Measurements from ENCODE around the gene BABAM2.

The BABAM2 gene

GRCh38 chr2:28209261-28209691, 318.7 kb downstream of the BABAM2 start:
- no peak for DNase-seq (ENCODE audit: low read depth in 3 of 3)

GRCh38 chr2:28209864-28210263, 319.3 kb downstream of the BABAM2 start:
- DNase-seq (ENCODE audit: low read depth in 3 of 3): no peak

- no peak for DNase-seq (ENCODE audit: low read depth in 3 of 3)
Observed at GRCh38 chr2:28210535-28210934, 320.0 kb downstream of the BABAM2 start.

- no peak for DNase-seq (ENCODE audit: low read depth in 3 of 3)
Observed at GRCh38 chr2:28216331-28216730, 325.8 kb downstream of the BABAM2 start.

GRCh38 chr2:28217042-28217740, 326.7 kb downstream of the BABAM2 start:
- DNase-seq (ENCODE audit: low read depth in 3 of 3): no peak

GRCh38 chr2:28219138-28219537, 328.6 kb downstream of the BABAM2 start:
- no peak for DNase-seq (ENCODE audit: low read depth in 3 of 3)

GRCh38 chr2:28219758-28220368, 329.3 kb downstream of the BABAM2 start:
- DNase-seq (ENCODE audit: low read depth in 3 of 3): no peak

GRCh38 chr2:28224648-28225472, 334.3 kb downstream of the BABAM2 start:
- DNase-seq (ENCODE audit: low read depth in 3 of 3): no peak

GRCh38 chr2:28225473-28226080, 335.0 kb downstream of the BABAM2 start:
- DNase-seq (ENCODE audit: low read depth in 3 of 3): no peak

GRCh38 chr2:28226558-28226957, 336.0 kb downstream of the BABAM2 start:
- DNase-seq (ENCODE audit: low read depth in 3 of 3): no peak

GRCh38 chr2:28227498-28227897, 337.0 kb downstream of the BABAM2 start:
- DNase-seq (ENCODE audit: low read depth in 3 of 3): no peak

GRCh38 chr2:28228434-28228995, 338.0 kb downstream of the BABAM2 start:
- DNase-seq (ENCODE audit: low read depth in 3 of 3): no peak

- DNase-seq (ENCODE audit: low read depth in 3 of 3): no peak
Observed at GRCh38 chr2:28231110-28231631, 340.6 kb downstream of the BABAM2 start.

- DNase-seq (ENCODE audit: low read depth in 3 of 3): no peak
Observed at GRCh38 chr2:28232295-28232694, 341.8 kb downstream of the BABAM2 start.

GRCh38 chr2:28233164-28233676, 342.7 kb downstream of the BABAM2 start:
- no peak for DNase-seq (ENCODE audit: low read depth in 3 of 3)

GRCh38 chr2:28234807-28235206, 344.3 kb downstream of the BABAM2 start:
- no peak for DNase-seq (ENCODE audit: low read depth in 3 of 3)

- no peak for DNase-seq (ENCODE audit: low read depth in 3 of 3)
Observed at GRCh38 chr2:28239207-28239606, 348.7 kb downstream of the BABAM2 start.

GRCh38 chr2:28240937-28241336, 350.4 kb downstream of the BABAM2 start:
- no peak for DNase-seq (ENCODE audit: low read depth in 3 of 3)

GRCh38 chr2:28247290-28247689, 356.8 kb downstream of the BABAM2 start:
- no peak for DNase-seq (ENCODE audit: low read depth in 3 of 3)

GRCh38 chr2:28247734-28248133, 357.2 kb downstream of the BABAM2 start:
- no peak for DNase-seq (ENCODE audit: low read depth in 3 of 3)

GRCh38 chr2:28248511-28248910, 358.0 kb downstream of the BABAM2 start:
- DNase-seq (ENCODE audit: low read depth in 3 of 3): no peak

Data from stimulated activated CD4-positive, alpha-beta T cell treated with anti-CD3 and anti-CD28 coated beads, TNF-alpha, amount 100 ng/mL, for 48 hours (primary cell).